ENCODE results near the gene TPRX2.
"Not testable (repeated sequence)": the region's sequence is repeated elsewhere in the genome, so short reads cannot be mapped to it uniquely, and the experiment has no call there.

TPRX2 gene

GRCh38 chr19:47858646-47859285, at the start of gene TPRX2:
Gene TPRX2, plus strand, starts transcription at chr19:47859235. Its CDS starts 12 bp downstream, at chr19:47859247.
- not testable (repeated sequence) for DNase-seq

GRCh38 chr19:47813304-47813994, 45.6 kb upstream of the TPRX2 start:
- DNase-seq = peak; percentile 82

- DNase-seq = no peak
Observed at GRCh38 chr19:47813995-47814328, 45.1 kb upstream of the TPRX2 start.

GRCh38 chr19:47816270-47816669, 42.8 kb upstream of the TPRX2 start:
- DNase-seq = not testable (repeated sequence)

GRCh38 chr19:47818221-47818620, 40.8 kb upstream of the TPRX2 start:
- not testable (repeated sequence) for DNase-seq

- no peak for DNase-seq
Observed at GRCh38 chr19:47819858-47820257, 39.2 kb upstream of the TPRX2 start.

GRCh38 chr19:47820410-47820809, 38.6 kb upstream of the TPRX2 start:
- no peak for DNase-seq

GRCh38 chr19:47821460-47822020, 37.5 kb upstream of the TPRX2 start, which contains the start of gene CRX:
Gene CRX, plus strand, starts transcription at chr19:47821937. Its CDS starts 12,507 bp downstream, at chr19:47834444.
- no peak for DNase-seq

GRCh38 chr19:47824396-47824795, 34.6 kb upstream of the TPRX2 start:
- no peak for DNase-seq

GRCh38 chr19:47826800-47827199, 32.2 kb upstream of the TPRX2 start:
- DNase-seq = no peak

- DNase-seq = no peak
Observed at GRCh38 chr19:47832723-47833122, 26.3 kb upstream of the TPRX2 start.

GRCh38 chr19:47836038-47836437, 23.0 kb upstream of the TPRX2 start:
- DNase-seq = no peak

- DNase-seq = no peak
Observed at GRCh38 chr19:47839411-47839810, 19.6 kb upstream of the TPRX2 start.

GRCh38 chr19:47839913-47840312, 19.1 kb upstream of the TPRX2 start:
- DNase-seq = no peak

- DNase-seq = no peak
Observed at GRCh38 chr19:47842941-47843340, 16.1 kb upstream of the TPRX2 start.

- no peak for DNase-seq
Observed at GRCh38 chr19:47848425-47848822, 10.6 kb upstream of the TPRX2 start.

GRCh38 chr19:47848823-47849473, 10.1 kb upstream of the TPRX2 start:
- peak; percentile 20 for DNase-seq

GRCh38 chr19:47853003-47853402, 6.0 kb upstream of the TPRX2 start:
- no peak for DNase-seq

- DNase-seq = no peak
Observed at GRCh38 chr19:47854459-47854858, 4.6 kb upstream of the TPRX2 start.

GRCh38 chr19:47858231-47858630, 804 bp upstream of the TPRX2 start:
- DNase-seq = not testable (repeated sequence)

GRCh38 chr19:47859838-47860237, 803 bp downstream of the TPRX2 start:
- not testable (repeated sequence) for DNase-seq

- no peak for DNase-seq
Observed at GRCh38 chr19:47860602-47861297, 1.7 kb downstream of the TPRX2 start.

- no peak for DNase-seq
Observed at GRCh38 chr19:47861630-47862029, 2.6 kb downstream of the TPRX2 start.
